Measurements from ENCODE around the gene MC1R. TPM values are rescaled to one million over a fixed set of nuclear protein-coding genes. Genes with fewer than 3 reads are reported as not detected.
"Not testable (repeated sequence)": the region's sequence is repeated elsewhere in the genome, so short reads cannot be mapped to it uniquely, and the experiment has no call there.

The MC1R gene
- total RNA-seq, 1 experiment from 2014 or later: 3.8 TPM

- Mint-ChIP-seq H3K36me3 (peaks cover 43% of the 10 kb centered on the region), H3K4me3 (no peak overlapping the region), H3K9me3 (no peaks in the 10 kb centered on the region), H3K27me3 (ENCODE audit: low read depth) (no peaks in the 10 kb centered on the region), H3K27ac (no peak overlapping the region), H3K4me1 (no peaks in the 10 kb centered on the region)
- ChIA-PET CTCF (no interaction called here), POLR2A (interaction anchor here (1.2 kb wide), 1 partner anchor 42 kb away, joined by 3 read pairs; no protein-coding TSS in a partner anchor)
- DNase-seq (ENCODE audit: low spot score) (no peak), ATAC-seq (no peak)
- no peak for TF ChIP-seq ATF2 (CRISPR knock-in tag; IDR thresholded peaks at IDR 0.05; ENCODE audit: borderline replicate concordance, low read depth)
Observed at GRCh38 chr16:89931305-89931896, 12.7 kb downstream of the MC1R start.

- ChIA-PET CTCF (interaction anchor here (1.2 kb wide), 1 partner anchor 22 kb away, joined by 4 read pairs; no protein-coding TSS in a partner anchor), POLR2A (no interaction called here)
- Mint-ChIP-seq H3K27me3 (ENCODE audit: low read depth) (no peaks in the 10 kb centered on the region), H3K36me3 (peaks cover 43% of the 10 kb centered on the region), H3K4me3 (no peak overlapping the region), H3K4me1 (no peaks in the 10 kb centered on the region), H3K9me3 (no peaks in the 10 kb centered on the region), H3K27ac (no peak overlapping the region)
- TF ChIP-seq EMX1 (CRISPR knock-in tag; IDR thresholded peaks at IDR 0.05) (no peak), IRF1 (CRISPR knock-in tag; IDR thresholded peaks at IDR 0.05) (no peak), ESRRA (CRISPR knock-in tag; IDR thresholded peaks at IDR 0.05; ENCODE audit: borderline replicate concordance) (no peak), STAT6 (CRISPR knock-in tag; conservative IDR thresholded peaks at IDR 0.05; ENCODE audit: low read depth) (no peak), ERG (CRISPR knock-in tag; IDR thresholded peaks at IDR 0.05) (no peak), ZNF317 (CRISPR knock-in tag; IDR thresholded peaks at IDR 0.05; ENCODE audit: borderline replicate concordance, low read depth) (no peak), PRDM15 (CRISPR knock-in tag; IDR thresholded peaks at IDR 0.05) (no peak), RORB (CRISPR knock-in tag; IDR thresholded peaks at IDR 0.05) (no peak)
- no peak for DNase-seq (ENCODE audit: low spot score)
- ATAC-seq: no peak
Observed at GRCh38 chr16:89931964-89932363, 13.3 kb downstream of the MC1R start.

GRCh38 chr16:89934019-89934418 lies 15.4 kb downstream of the MC1R start:
- POLR2A ChIA-PET: not testable (repeated sequence)

More at GRCh38 chr16:89934019-89934418, 15.4 kb downstream of the MC1R start:
- ATAC-seq; H3K9me3 Mint-ChIP-seq; H3K4me1 Mint-ChIP-seq; H3K27me3 Mint-ChIP-seq (ENCODE audit: low read depth); CTCF ChIA-PET; H3K27ac Mint-ChIP-seq; DNase-seq (ENCODE audit: low spot score); H3K4me3 Mint-ChIP-seq: not testable (repeated sequence)
- H3K36me3 Mint-ChIP-seq: peaks cover 43% of the 10 kb centered on the region

Measured in WTC11 (cell line).